Heart right ventricle (tissue), 16 donors: ENCODE measurements around the gene EIF2B5. TPM values are rescaled to one million over a fixed set of nuclear protein-coding genes. Genes with fewer than 3 reads are reported as not detected.

Experiments used
- ATAC-seq, 8 donors: fragments of 200-7000 bp; cut with Tn5 transposase; one replicate each; pipeline ENCODE4 v1.9.1; 2020; ENCODE audit warnings: mild to moderate bottlenecking in 8 of 8, moderate library complexity in 8 of 8, moderate number of reproducible peaks in 1 of 8
- DNase-seq, 2 donors: peaks; one replicate each; pipeline ENCODE4 v3.0.0-alpha.2; 2020
- H3K27ac ChIP-seq, 10 donors: fragments of 200-600 bp; sonication (generic) in 2 of 10; one replicate each; pipeline versions ENCODE4 v1.5.0 to v1.8.0; 2020 to 2022; ENCODE audit warnings: mild to moderate bottlenecking in 3 of 10
- H3K27me3 ChIP-seq, 7 donors: fragments of 200-600 bp; one replicate each; pipeline ENCODE4 v1.8.0; 2021 to 2022; ENCODE audit warnings: mild to moderate bottlenecking in 2 of 7
- H3K36me3 ChIP-seq, 9 donors: fragments of 200-600 bp; sonication (generic) in 1 of 9; one replicate each; pipeline versions ENCODE4 v1.5.0 to v1.8.0; 2020 to 2022; ENCODE audit warnings: mild to moderate bottlenecking in 2 of 9
- H3K4me1 ChIP-seq, 9 donors: fragments of 200-600 bp; sonication (generic) in 1 of 9; one replicate each; pipeline versions ENCODE4 v1.5.0 to v1.8.0; 2020 to 2022; ENCODE audit warnings: mild to moderate bottlenecking in 4 of 9
- H3K4me3 ChIP-seq, 10 donors: fragments of 200-600 bp; sonication (generic) in 2 of 10; one replicate each; pipeline versions ENCODE4 v1.5.0 to v1.8.0; 2020 to 2022; ENCODE audit warnings: mild to moderate bottlenecking in 7 of 10, moderate library complexity in 2 of 10
- H3K9me3 ChIP-seq, 11 donors: fragments of 200-600 bp in 10 of 11; sonication (generic) in 2 of 11; one replicate each; pipeline versions ENCODE4 v1.5.0 to v1.8.0; 2013 to 2022; ENCODE audit warnings: mild to moderate bottlenecking in 2 of 11, control low read depth in 1 of 11, moderate library complexity in 1 of 11
- CTCF ChIP-seq, 9 donors: fragments of 200-600 bp; sonication (generic) in 2 of 9; IDR thresholded peaks; one replicate each; pipeline versions ENCODE4 v1.5.0 to v1.8.0; 2021 to 2022; ENCODE audit warnings: antibody characterized with exemption in 9 of 9, mild to moderate bottlenecking in 5 of 9, moderate library complexity in 1 of 9
- WGBS, 2 donors: extraction: QIAGEN DNeasy Blood & Tissue Kit; methylation state at CpG; one replicate each; pipeline ENCODE4 v1.1.7; 2013; ENCODE audit warnings: inconsistent platforms in 1 of 2; 5-methylcytosine and 5-hydroxymethylcytosine counted together
- intact Hi-C, 10 donors: fragments of 100-400 bp; cut with DNase I; formaldehyde crosslinking; loops; one replicate each; pipeline versions ENCODE4 v1.11.1 to v1.14.2; 2022
- polyA plus RNA-seq, 2 donors: library from polyadenylated mRNA; stranded (reverse); fragments of 200-250 nt; gene quantifications; one replicate each; pipeline ENCODE4 v1.2.3, GENCODE V29; 2013
- total RNA-seq, 10 donors: library from RNA; stranded (reverse); fragmentation: NEBNext Ultra II Directional in 3 of 10; extraction: Animal tissue kit (Norgen Biotek cat#: 25700) in 3 of 10; gene quantifications; one replicate each; pipeline versions ENCODE4 v1.2.1 to v1.2.4, GENCODE V29; 2021 to 2023
- donor health status: Arrhythmogenic right ventricular cardiomyopathy.
- donor health status: ischemic (EF 13 %, LVEDD 7.1; RV severe dilation, severe dysfunction).
- donor health status: healthy with polysubstance abuse.
- donor health status: DM: no; HTN: yes; CAD: no.
- donor health status: DM: no; HTN: no; CAD: no.
- donor health status: ischemic (EF 25% LVEDD 6.9; RV normal size, moderate dysfunction).
- donor health status: ischemic (EF 25% LVEDD 5.7; RV mildly dilated, moderate dysfunction).
- donor health status: healthy.
- donor health status: DM: yes; HTN: yes; CAD: no.
- donor health status: Ischemic cardiomyopathy.
- donor health status: ischemic (EF 35%, LVEDD 5.7; RV mildly dilated, moderate dysfunction).
- donor health status: nonischemic (EF 11% LVEDD 7.7; RV severe dilation, severe dysfunction).
- donor health status: DM: yes; HTN: yes; CAD: no.
- donor health status: PGD.
- donor health status: ischemic (EF 29% LVEDD 5.4; RV normal size, mild dysfunction).
- donor health status: nonischemic (EF 23%, LVEDD 6.1; RV moderate dilation, normal function).

The EIF2B5 gene
- total and polyA plus RNA-seq, 12 donors, result 26.8 to 44.6 (median 31.6) TPM

DNA sequence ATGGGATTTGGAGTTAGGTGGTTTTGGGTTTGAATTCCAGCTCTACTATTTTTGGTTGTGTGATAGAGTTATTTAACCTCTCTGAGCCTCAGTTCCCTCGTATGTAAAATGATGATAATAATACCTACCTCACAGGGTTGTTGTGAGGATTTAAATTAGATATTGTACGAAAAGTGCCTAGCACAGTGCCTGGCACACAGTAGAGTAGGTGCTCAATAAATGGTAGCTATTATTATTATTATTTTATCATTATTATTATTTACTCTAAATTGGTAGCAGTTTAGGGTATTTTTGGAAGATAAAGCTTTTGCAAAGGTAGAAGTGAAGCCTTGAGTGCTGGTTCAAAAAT lies 38.2 kb downstream of the EIF2B5 start:
- ATAC-seq (no peak), DNase-seq (no peak)
- Histone ChIP-seq H3K27ac (peak overlapping the region in 5 of 10 donors; percentile 24 to 98 (median 61)), H3K4me1 (peaks cover 10 to 45% (median 39%) of the 10 kb centered on the region in 9 donors), H3K36me3 (peaks cover 0 to 70% (median 47%) of the 10 kb centered on the region in 9 donors), H3K27me3 (no peaks in the 10 kb centered on the region), H3K4me3 (no peak overlapping the region), H3K9me3 (no peaks in the 10 kb centered on the region)
- no peak for TF ChIP-seq CTCF (IDR thresholded peaks at IDR 0.05)
- WGBS, 2 donors, result 88 to 91% methylated on average over 2 of the region's 2 CpGs
- intact Hi-C loops, result no loop called here

DNA sequence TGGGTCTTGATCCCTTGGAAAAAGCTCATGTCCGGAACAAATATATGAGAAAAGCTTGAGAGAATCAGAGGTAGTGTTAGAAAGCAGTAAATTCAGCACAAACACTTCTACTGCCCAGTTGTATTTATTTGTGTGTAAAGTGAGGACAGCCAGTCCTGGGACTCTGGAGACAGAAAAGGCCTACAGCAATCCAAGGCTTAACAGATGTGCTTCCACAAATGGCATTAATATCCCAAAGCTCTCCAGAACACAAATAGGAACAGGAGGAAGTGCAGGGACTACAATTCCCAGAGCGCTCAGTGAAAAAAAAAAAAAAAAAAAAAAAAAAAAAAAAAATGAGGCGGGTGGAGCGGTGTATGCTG lies 39.1 kb downstream of the EIF2B5 start:
- Histone ChIP-seq H3K4me3 (peak overlapping the region in 3 of 10 donors; percentile 99 to 100 (median 100)), H3K27me3 (no peaks in the 10 kb centered on the region), H3K36me3 (peaks cover 0 to 70% (median 54%) of the 10 kb centered on the region in 9 donors), H3K9me3 (no peaks in the 10 kb centered on the region), H3K4me1 (peaks cover 10 to 54% (median 42%) of the 10 kb centered on the region in 9 donors), H3K27ac (peak overlapping the region in 8 of 10 donors; percentile 21 to 98 (median 46))
- ATAC-seq (no peak), DNase-seq (no peak)
- WGBS, 2 donors, result 17 to 24% methylated on average over 4 of the region's 4 CpGs
- intact Hi-C loops, result loop anchor here in 2 of 10 donors (2.0 kb wide), 1 partner anchor 17 kb away; no protein-coding TSS in a partner anchor
- TF ChIP-seq CTCF (IDR thresholded peaks at IDR 0.05), result no peak

DNA sequence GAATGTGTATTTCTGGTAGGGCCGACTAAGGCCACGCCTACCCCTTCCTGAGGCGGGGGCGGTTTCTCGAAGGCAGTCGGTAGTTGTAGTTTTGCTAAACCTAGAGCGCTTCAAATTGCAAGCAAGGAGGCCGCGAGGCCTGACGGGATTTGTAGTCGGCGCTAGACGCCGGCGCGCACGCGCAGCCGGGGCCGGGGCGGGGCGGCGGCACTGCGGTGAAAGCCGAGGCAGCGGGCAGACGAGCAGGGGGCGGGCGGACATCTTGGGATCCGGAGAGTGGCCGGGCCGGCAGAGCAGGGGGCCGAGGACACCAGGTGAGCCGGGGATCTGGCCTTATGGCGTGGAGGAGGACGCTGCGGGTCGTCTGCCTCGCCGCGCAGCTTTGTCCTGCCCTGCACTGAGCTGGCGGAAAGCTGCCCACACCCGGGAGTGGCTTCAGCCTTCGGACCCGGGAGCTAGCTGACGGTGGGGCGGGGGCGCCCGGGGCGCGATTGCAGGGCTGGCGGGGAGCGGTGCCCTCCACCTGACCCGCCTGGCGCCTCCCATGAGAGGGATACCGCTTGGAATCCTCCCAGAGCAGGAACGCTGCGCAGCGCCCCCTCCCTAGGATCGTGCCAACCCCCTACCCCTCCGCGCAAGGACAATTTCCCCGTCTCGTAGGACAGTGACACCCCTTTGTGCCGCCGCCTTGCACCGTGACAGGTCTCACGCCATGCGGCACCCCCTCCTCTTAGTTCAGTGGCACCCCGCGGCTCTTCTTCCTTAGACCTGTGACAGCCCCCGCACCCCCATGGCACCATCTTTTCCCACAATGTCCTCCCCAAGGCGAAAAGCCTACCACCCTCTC lies 39.7 kb downstream of the EIF2B5 start, which contains the start of gene AP2M1:
TSS of gene AP2M1 (plus strand) at position 210 of the 847 bp plus-strand sequence. CDS start 2,139 bp downstream, outside the sequence.
- H3K4me3 ChIP-seq, result peak within 1 kb of the TSS; percentile 86 to 100 (median 94)
- H3K9me3 ChIP-seq, result no peaks in the 10 kb centered on the region
- peak within 1 kb of the TSS; percentile 87 to 99 (median 98) for H3K27ac ChIP-seq
- no peaks in the 10 kb centered on the region for H3K27me3 ChIP-seq
- peak; percentile 98 for DNase-seq
- peak; percentile 92 to 96 (median 94) for ATAC-seq
- intact Hi-C loops, result loop anchor here in 4 of 10 donors (2.0 to 5.0 kb wide), 3 partner anchors 18 to 122 kb away; partner anchors contain the start of genes EIF2B5 (in 1 of the 4) and PSMD2 (in 1 of the 4)
- 1% methylated on average over 73 of the region's 73 CpGs for WGBS, 2 donors
- H3K36me3 ChIP-seq, result peaks cover 0 to 70% (median 56%) of the 10 kb centered on the region in 9 donors
- TF ChIP-seq CTCF (IDR thresholded peaks at IDR 0.05), result peak in 1 of 9 donors; percentile 11
- H3K4me1 ChIP-seq, result peaks cover 10 to 60% (median 42%) of the 10 kb centered on the region in 9 donors

DNA sequence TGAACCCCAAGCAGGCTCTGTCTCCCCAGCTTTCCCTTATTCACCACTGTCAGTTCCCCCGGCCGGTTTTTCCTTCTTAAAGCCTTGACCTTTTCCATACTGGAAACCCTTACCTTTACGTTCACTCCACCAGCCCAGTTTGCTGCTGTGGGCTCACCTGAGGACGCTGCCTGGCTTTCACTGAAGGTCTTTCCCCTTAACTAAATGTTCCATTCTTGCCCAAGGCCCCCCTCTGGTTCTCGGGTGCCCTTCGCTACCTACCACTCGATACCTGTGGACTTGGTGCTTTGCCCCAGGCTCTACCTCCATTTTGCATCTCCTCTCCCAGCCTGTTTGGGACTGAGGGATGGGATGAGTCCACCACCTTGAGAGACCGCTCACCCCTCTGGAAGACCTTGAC lies 40.3 kb downstream of the EIF2B5 start:
- H3K36me3 ChIP-seq, result peaks cover 0 to 70% (median 56%) of the 10 kb centered on the region in 9 donors
- intact Hi-C loops, result loop anchor here in 4 of 10 donors (2.0 to 5.0 kb wide), 3 partner anchors 19 to 122 kb away; partner anchors contain the start of genes EIF2B5 (in 1 of the 4) and PSMD2 (in 1 of the 4)
- H3K4me3 ChIP-seq, result peak overlapping the region; percentile 86 to 100 (median 94)
- no peaks in the 10 kb centered on the region for H3K9me3 ChIP-seq
- H3K4me1 ChIP-seq, result peaks cover 10 to 67% (median 42%) of the 10 kb centered on the region in 9 donors
- no peak for TF ChIP-seq CTCF (IDR thresholded peaks at IDR 0.05)
- H3K27ac ChIP-seq, result peak overlapping the region; percentile 87 to 99 (median 98)
- DNase-seq (no peak), ATAC-seq (no peak)
- 16 to 21% methylated on average over 8 of the region's 8 CpGs for whole genome bisulfite sequencing, 2 donors
- H3K27me3 ChIP-seq, result no peaks in the 10 kb centered on the region
